ENCODE measurements around the gene OPRPN. TPM values are rescaled to one million over a fixed set of nuclear protein-coding genes. Genes with fewer than 3 reads are reported as not detected.

Gene OPRPN
- total and polyA plus RNA-seq, 9 of the 15 experiments (the other 6 are each of a cell fraction or from before 2014, with no cell fraction given) = not detected

DNA sequence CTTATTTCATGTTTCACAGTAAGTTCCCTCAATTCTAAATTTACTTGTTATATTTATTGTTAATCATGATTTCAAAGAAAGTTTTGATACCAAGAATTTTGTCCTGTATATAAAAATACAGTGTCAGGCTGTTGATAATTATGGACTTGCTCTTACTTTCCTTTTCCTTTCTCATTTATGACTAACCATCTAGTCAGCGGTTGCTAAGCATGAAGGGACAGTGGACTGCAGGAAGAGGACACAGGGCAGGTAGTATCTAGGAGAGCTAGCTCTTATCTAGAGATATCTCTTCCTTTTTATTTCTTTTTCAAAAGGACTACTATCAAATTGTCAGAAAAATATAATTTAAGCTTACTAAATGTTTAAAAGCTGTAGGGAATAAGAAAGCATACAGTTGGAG is 1.6 kb downstream of the OPRPN start:
- 0% methylated on average over 1 of the region's 1 CpG for WGBS (ENCODE audit: insufficient coverage, low coverage, missing lambda C conversion rate)
- in situ Hi-C loops (cut with MboI) (no loop called here), intact Hi-C loops (cut with micrococcal nuclease) (no loop called here)
- no peak for ATAC-seq
- TF ChIP-seq ZNF644 (tag; IDR thresholded peaks at IDR 0.05; ENCODE audit: low read depth) = no peak
- ChIA-PET CTCF (ENCODE audit: low intra/inter-chr PET ratio) (no interaction called here), POLR2A (no interaction called here)
- no peak for FAIRE-seq
- Histone ChIP-seq H3K4me1 (replicated peaks in 1 of 2; ENCODE audit: control insufficient read depth in 2 of 2, insufficient read depth in 2 of 2, low read length in 2 of 2) (no peaks in the 10 kb centered on the region), H2AFZ (ENCODE audit: low read depth, low read length) (no peak overlapping the region), H4K20me1 (replicated peaks; ENCODE audit: control insufficient read depth, insufficient read depth, low read length) (no peaks in the 10 kb centered on the region), H3K27me3 (ENCODE audit: control insufficient read depth in 2 of 2, insufficient read depth in 2 of 2, low read length in 2 of 2) (no peaks in the 10 kb centered on the region), H3K9me1 (ENCODE audit: control insufficient read depth, insufficient read depth, low read length) (no peaks in the 10 kb centered on the region), H3K4me3 (no peak overlapping the region), H3K27ac (ENCODE audit: extremely low read depth, low read depth, low read length) (no peak overlapping the region), H3K36me3 (ENCODE audit: control insufficient read depth, insufficient read depth, low read length) (no peaks in the 10 kb centered on the region), H3K9me3 (replicated peaks; ENCODE audit: control insufficient read depth, insufficient read depth, low read depth, low read length) (no peaks in the 10 kb centered on the region; the same call in 1 of the 2 replicates), H3K79me2 (ENCODE audit: control insufficient read depth, insufficient read depth, low read length) (no peaks in the 10 kb centered on the region), H3K4me2 (ENCODE audit: insufficient read depth, low read length) (no peak overlapping the region), H3K9ac (ENCODE audit: insufficient read depth in 1 of 2, low read depth in 2 of 2, low read length in 2 of 2) (no peak overlapping the region)
- DNase-seq (ENCODE audit: extremely low read depth in 1 of 4, low spot score in 3 of 4) = no peak
- no TSS peak for BruUV-seq (replicated peaks)

DNA sequence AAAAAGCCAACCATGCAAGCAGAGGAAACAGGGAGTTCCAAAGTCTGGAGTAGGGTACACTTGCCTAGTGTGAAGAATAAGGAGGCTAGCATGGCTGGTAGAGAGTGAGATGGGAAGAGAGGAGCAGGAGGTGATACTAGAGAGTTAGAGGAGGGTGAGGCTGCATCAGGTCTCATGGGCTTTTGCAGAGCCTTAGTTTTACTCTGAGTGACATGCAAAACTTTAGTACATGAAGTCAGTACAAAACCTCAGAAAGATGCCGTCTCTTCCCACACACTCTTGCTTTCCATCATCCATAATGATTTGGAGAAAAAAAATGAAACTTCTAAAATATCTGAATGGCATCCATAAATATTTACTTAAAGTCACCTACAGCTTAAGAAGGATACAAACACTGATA is 5.0 kb downstream of the OPRPN start:
- Histone ChIP-seq H3K36me3 (ENCODE audit: control insufficient read depth, insufficient read depth, low read length) (no peaks in the 10 kb centered on the region), H3K4me1 (replicated peaks in 1 of 2; ENCODE audit: control insufficient read depth in 2 of 2, insufficient read depth in 2 of 2, low read length in 2 of 2) (no peaks in the 10 kb centered on the region), H3K4me2 (ENCODE audit: insufficient read depth, low read length) (no peak overlapping the region), H4K20me1 (replicated peaks; ENCODE audit: control insufficient read depth, insufficient read depth, low read length) (no peaks in the 10 kb centered on the region), H3K79me2 (ENCODE audit: control insufficient read depth, insufficient read depth, low read length) (no peaks in the 10 kb centered on the region), H3K27ac (ENCODE audit: extremely low read depth, low read depth, low read length) (no peak overlapping the region), H3K4me3 (no peak overlapping the region), H3K27me3 (ENCODE audit: control insufficient read depth in 2 of 2, insufficient read depth in 2 of 2, low read length in 2 of 2) (no peaks in the 10 kb centered on the region), H2AFZ (ENCODE audit: low read depth, low read length) (no peak overlapping the region), H3K9me3 (replicated peaks; ENCODE audit: control insufficient read depth, insufficient read depth, low read depth, low read length) (no peaks in the 10 kb centered on the region; the same call in 1 of the 2 replicates), H3K9ac (ENCODE audit: insufficient read depth in 1 of 2, low read depth in 2 of 2, low read length in 2 of 2) (no peak overlapping the region), H3K9me1 (ENCODE audit: control insufficient read depth, insufficient read depth, low read length) (no peaks in the 10 kb centered on the region)
- in situ Hi-C loops (cut with MboI) = no loop called here
- POLR2A ChIA-PET = no interaction called here
- intact Hi-C loops (cut with micrococcal nuclease) = no loop called here
- WGBS (ENCODE audit: insufficient coverage, low coverage, missing lambda C conversion rate) = 8% methylated on average over 1 of the region's 1 CpG
- BruUV-seq (replicated peaks) = no TSS peak
- DNase-seq (ENCODE audit: extremely low read depth in 1 of 4, low spot score in 3 of 4) (no peak), FAIRE-seq (no peak), ATAC-seq (no peak)
- CTCF ChIA-PET (ENCODE audit: low intra/inter-chr PET ratio) = no interaction called here
- TF ChIP-seq ARHGAP35 (IDR thresholded peaks at IDR 0.05; ENCODE audit: partially characterized antibody) (no peak), ZNF143 (CRISPR knock-in tag; IDR thresholded peaks at IDR 0.05) (no peak), MTF1 (CRISPR knock-in tag; IDR thresholded peaks at IDR 0.05; ENCODE audit: borderline replicate concordance) (no peak), ESRRB (CRISPR knock-in tag; IDR thresholded peaks at IDR 0.05; ENCODE audit: borderline replicate concordance) (no peak), RHOXF2B (CRISPR knock-in tag; conservative IDR thresholded peaks at IDR 0.05) (no peak), PHF21A (IDR thresholded peaks at IDR 0.05; ENCODE audit: borderline replicate concordance, low read depth) (no peak), POLR2AphosphoS5 (IDR thresholded peaks at IDR 0.05; ENCODE audit: control insufficient read depth, insufficient read depth, low read depth, low read length) (no peak), TRIM28 (IDR thresholded peaks at IDR 0.05) (no peak), DMBX1 (CRISPR knock-in tag; IDR thresholded peaks at IDR 0.05; ENCODE audit: borderline replicate concordance) (no peak), DIDO1 (tag; IDR thresholded peaks at IDR 0.05; ENCODE audit: low read depth) (no peak), SPI1 (IDR thresholded peaks at IDR 0.05; ENCODE audit: borderline replicate concordance, low read depth, low read length) (no peak), GTF2E2 (tag; IDR thresholded peaks at IDR 0.05) (no peak)
- TF ChIP-seq, protein P1, sequence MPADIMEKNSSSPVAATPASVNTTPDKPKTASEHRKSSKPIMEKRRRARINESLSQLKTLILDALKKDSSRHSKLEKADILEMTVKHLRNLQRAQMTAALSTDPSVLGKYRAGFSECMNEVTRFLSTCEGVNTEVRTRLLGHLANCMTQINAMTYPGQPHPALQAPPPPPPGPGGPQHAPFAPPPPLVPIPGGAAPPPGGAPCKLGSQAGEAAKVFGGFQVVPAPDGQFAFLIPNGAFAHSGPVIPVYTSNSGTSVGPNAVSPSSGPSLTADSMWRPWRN (IDR thresholded peaks at IDR 0.05; ENCODE audit: low read depth) = no peak
